ENCODE results near the gene UNC93B1. TPM values are rescaled to one million over a fixed set of nuclear protein-coding genes. Genes with fewer than 3 reads are reported as not detected.
A peak's percentile ranks its signal among the peaks of the same experiment; 100 is the strongest.

UNC93B1 gene
- total RNA-seq, 1 experiment from 2014 or later: 23.3 TPM

GRCh38 chr11:68027667-68028066, 23.8 kb upstream of the UNC93B1 start:
- no peak overlapping the region for H3K4me3 Mint-ChIP-seq
- peaks cover 22 to 24% of the 10 kb centered on the region in 2 experiments for H3K4me1 Mint-ChIP-seq
- H3K9ac ChIP-seq (ENCODE audit: extremely low read depth, insufficient read length, low read length): no peak overlapping the region
- H4K5ac ChIP-seq (ENCODE audit: insufficient read length, low read depth, low read length): no peak overlapping the region
- H3K18ac ChIP-seq (ENCODE audit: insufficient read length, low read depth, low read length): no peak overlapping the region
- H4K8ac ChIP-seq (replicated peaks; ENCODE audit: insufficient read length, low read depth, low read length): no peak overlapping the region
- H3K4me2 ChIP-seq (ENCODE audit: insufficient read depth, insufficient read length, low read length): no peak overlapping the region
- H3K79me1 ChIP-seq (ENCODE audit: insufficient read depth, low read depth, low read length, poor library complexity, severe bottlenecking): peaks cover 5% of the 10 kb centered on the region
- H3K23ac ChIP-seq (ENCODE audit: insufficient read length, low read depth, low read length): no peak overlapping the region
- no peak overlapping the region for H2AK5ac ChIP-seq (ENCODE audit: insufficient read length, low read length)
- no peak for DNase-seq
- H2BK15ac ChIP-seq (ENCODE audit: low read depth, low read length): no peak overlapping the region
- H2BK120ac ChIP-seq (ENCODE audit: low read depth, low read length, poor library complexity, severe bottlenecking): no peak overlapping the region
- H3K36me3 Mint-ChIP-seq (ENCODE audit: insufficient read depth in 1 of 3, low read depth in 3 of 3): peaks cover 12 to 33% (median 22%) of the 10 kb centered on the region in 3 experiments
- H4K20me1 ChIP-seq (ENCODE audit: control insufficient read depth, insufficient read depth, insufficient read length): no peaks in the 10 kb centered on the region
- H3K4me1 ChIP-seq (ENCODE audit: insufficient read depth, low read length): no peaks in the 10 kb centered on the region; the same call in 1 of the 2 replicates
- no peak overlapping the region for H3K4ac ChIP-seq (ENCODE audit: low read depth, low read length)
- H3K27me3 ChIP-seq (ENCODE audit: insufficient read depth, low read length): no peaks in the 10 kb centered on the region
- H2BK5ac ChIP-seq (ENCODE audit: insufficient read length, low read length): no peak overlapping the region
- H3K27me3 Mint-ChIP-seq (ENCODE audit: low read depth): no peaks in the 10 kb centered on the region
- H2BK12ac ChIP-seq (ENCODE audit: insufficient read length, low read depth, low read length): no peak overlapping the region
- peak overlapping the region in 1 of 3 experiments; percentile 74; a peak in 1 of 7 replicates for H3K27ac Mint-ChIP-seq
- no peak for TF ChIP-seq CTCF (conservative IDR thresholded peaks at IDR 0.05)
- no peak overlapping the region for H2AFZ ChIP-seq (ENCODE audit: low read length)
- H4K91ac ChIP-seq (ENCODE audit: insufficient read length, low read depth, low read length): no peak overlapping the region
- no peak overlapping the region for H3K56ac ChIP-seq (ENCODE audit: insufficient read length, low read depth, low read length)
- H3K9me3 Mint-ChIP-seq: no peaks in the 10 kb centered on the region
- H3K79me2 ChIP-seq (ENCODE audit: insufficient read depth, low read length): no peaks in the 10 kb centered on the region
- H3K23me2 ChIP-seq (ENCODE audit: insufficient read length, low read depth, low read length, poor library complexity, severe bottlenecking): peaks cover 8% of the 10 kb centered on the region
- H3K14ac ChIP-seq (ENCODE audit: insufficient read depth, low read length): no peak overlapping the region
- H3K9me3 ChIP-seq (ENCODE audit: control insufficient read depth, low read depth, low read length): no peaks in the 10 kb centered on the region
- no peak overlapping the region for H3K27ac ChIP-seq (ENCODE audit: insufficient read length, low read depth, low read length)
- H3T11ph ChIP-seq (ENCODE audit: low read length): no peak overlapping the region
- no peak overlapping the region for H2BK20ac ChIP-seq (ENCODE audit: low read depth, low read length, poor library complexity, severe bottlenecking)
- WGBS (ENCODE audit: extremely low coverage, insufficient read length, low lambda C conversion rate): no CpG with 5 or more reads among the region's 21 CpGs

Data from H9 (cell line).